ENCODE results near the gene CASTOR1. TPM values are rescaled to one million over a fixed set of nuclear protein-coding genes. Genes with fewer than 3 reads are reported as not detected.

CASTOR1 gene
- polyA plus RNA-seq, 1 of the 3 experiments (the other 2 are of a cell fraction), result 14.4 TPM

- no peaks in the 10 kb centered on the region for H3K27me3 ChIP-seq (ENCODE audit: insufficient read depth)
- H3K9me2 ChIP-seq, result no peaks in the 10 kb centered on the region
- no peak overlapping the region for H3K4me3 ChIP-seq (ENCODE audit: low read depth in 2 of 2, low read length in 1 of 2)
- TF ChIP-seq POLR2AphosphoS5 (IDR thresholded peaks at IDR 0.05; ENCODE audit: low read depth, low read length) (no peak), MXI1 (IDR thresholded peaks at IDR 0.05; ENCODE audit: low read depth, low read length) (no peak), EP300 (IDR thresholded peaks at IDR 0.05; ENCODE audit: borderline replicate concordance in 1 of 2, low read depth in 1 of 2, low read length in 1 of 2) (no peak), FOSL2 (IDR thresholded peaks at IDR 0.05; ENCODE audit: borderline replicate concordance, low read depth) (no peak), RXRA (IDR thresholded peaks at IDR 0.05; ENCODE audit: borderline replicate concordance, low read depth) (no peak), RFX5 (IDR thresholded peaks at IDR 0.05; ENCODE audit: low read length) (no peak), GATA2 (CRISPR knock-in tag; IDR thresholded peaks at IDR 0.05) (no peak), CTCF (IDR thresholded peaks at IDR 0.05) (no peak), YY1 (IDR thresholded peaks at IDR 0.05; ENCODE audit: low read depth) (no peak), TAF1 (IDR thresholded peaks at IDR 0.05; ENCODE audit: borderline replicate concordance, low read depth, low read length) (no peak), PBX3 (IDR thresholded peaks at IDR 0.05) (no peak), MEF2A (IDR thresholded peaks at IDR 0.05; ENCODE audit: borderline replicate concordance, low read depth) (no peak), REST (IDR thresholded peaks at IDR 0.05; ENCODE audit: low read depth, low read length) (no peak), FOXM1 (IDR thresholded peaks at IDR 0.05; ENCODE audit: low read depth) (no peak), NRF1 (IDR thresholded peaks at IDR 0.05; ENCODE audit: low read depth, low read length) (no peak), JUND (IDR thresholded peaks at IDR 0.05) (no peak)
- H3K4me2 ChIP-seq, result no peak overlapping the region
- H3K36me3 ChIP-seq (replicated peaks in 1 of 2; ENCODE audit: control insufficient read depth in 1 of 2, insufficient read depth in 2 of 2, low read length in 1 of 2), result no peaks in the 10 kb centered on the region
- H4K20me1 ChIP-seq (ENCODE audit: insufficient read depth), result no peaks in the 10 kb centered on the region
- no peaks in the 10 kb centered on the region for H3F3A ChIP-seq (replicated peaks; ENCODE audit: insufficient read depth)
- ChIA-PET CTCF (interaction anchor here (1.3 to 2.0 kb wide), 3 partner anchors 25 to 130 kb away, joined by 3 to 6 read pairs (median 4); no protein-coding TSS in a partner anchor), POLR2A (no interaction called here)
- no peak overlapping the region for H3K9ac ChIP-seq
- peaks cover 5 to 14% of the 10 kb centered on the region in 2 experiments; a peak in 3 of 4 replicates for H3K4me1 ChIP-seq (ENCODE audit: control insufficient read depth in 1 of 2, insufficient read depth in 2 of 2, low read depth in 1 of 2, low read length in 1 of 2)
- no peaks in the 10 kb centered on the region for H3K79me2 ChIP-seq (ENCODE audit: insufficient read depth)
- H3K27ac ChIP-seq (ENCODE audit: low read depth in 2 of 2, low read length in 1 of 2), result no peak overlapping the region
- DNase-seq, result no peak
- no peaks in the 10 kb centered on the region for H3K9me3 ChIP-seq
- H2AFZ ChIP-seq (ENCODE audit: low read depth), result no peak overlapping the region
- 95% methylated on average over 9 of the region's 9 CpGs for WGBS (ENCODE audit: low lambda C conversion rate)
Measured at GRCh38 chr22:30238136-30238535, 51.2 kb downstream of the CASTOR1 start.

All from SK-N-SH (cell line).